Liver (tissue), 9 donors: ENCODE data around the gene INIP. TPM values are rescaled to one million over a fixed set of nuclear protein-coding genes. Genes with fewer than 3 reads are reported as not detected.

Experiments
- DNase-seq: peaks from one replicate; pipeline ENCODE4 v3.0.0-alpha.2; 2017; ENCODE audit warnings: low spot score
- H3K27ac ChIP-seq, 2 donors: one replicate each; pipeline ENCODE4 v1.7.0; 2013; ENCODE audit warnings: inconsistent platforms in 2 of 2, low read length in 2 of 2, control low read depth in 1 of 2, low read depth in 1 of 2, mild to moderate bottlenecking in 1 of 2
- H3K27me3 ChIP-seq, 4 donors: one replicate each; pipeline versions ENCODE4 v1.6.1 to v1.7.0; 2013; ENCODE audit warnings: low read length in 3 of 4, inconsistent platforms in 1 of 4, mild to moderate bottlenecking in 1 of 4, moderate library complexity in 1 of 4; ENCODE audit not compliant: control insufficient read depth in 4 of 4, insufficient read depth in 4 of 4
- H3K36me3 ChIP-seq, 4 donors: one replicate each; pipeline versions ENCODE4 v1.6.1 to v1.7.0; 2013; ENCODE audit warnings: low read length in 3 of 4, mild to moderate bottlenecking in 3 of 4, low read depth in 1 of 4, moderate library complexity in 1 of 4; ENCODE audit not compliant: control insufficient read depth in 4 of 4, insufficient read depth in 3 of 4
- H3K4me1 ChIP-seq, 4 donors: one replicate each; pipeline versions ENCODE4 v1.6.1 to v1.7.0; 2013; ENCODE audit warnings: low read length in 3 of 4, mild to moderate bottlenecking in 3 of 4, moderate library complexity in 1 of 4; ENCODE audit not compliant: control insufficient read depth in 4 of 4, insufficient read depth in 4 of 4
- H3K4me3 ChIP-seq, 3 donors: one replicate each; pipeline versions ENCODE4 v1.6.1 to v1.7.0; 2013; ENCODE audit warnings: low read length in 3 of 3, control low read depth in 1 of 3, low read depth in 1 of 3, mild to moderate bottlenecking in 1 of 3
- H3K9ac ChIP-seq, 2 donors: one replicate each; pipeline ENCODE4 v1.7.0; 2013; ENCODE audit warnings: low read length in 2 of 2, mild to moderate bottlenecking in 2 of 2, moderate library complexity in 2 of 2, control low read depth in 1 of 2, low read depth in 1 of 2
- H3K9me3 ChIP-seq, 4 donors: one replicate each; pipeline versions ENCODE4 v1.6.1 to v1.7.0; 2013; ENCODE audit warnings: low read length in 3 of 4; ENCODE audit not compliant: control insufficient read depth in 4 of 4
- EGR1 ChIP-seq, 2 donors: IDR thresholded peaks; 2 replicates each; pipeline ENCODE4 v1.6.1; 2016 to 2018; ENCODE audit warnings: antibody characterized with exemption in 2 of 2, low read depth in 2 of 2
- FOXA1 ChIP-seq: IDR thresholded peaks from 2 replicates; pipeline ENCODE4 v1.6.1; 2016; ENCODE audit warnings: antibody characterized with exemption
- FOXA2 ChIP-seq: IDR thresholded peaks from 2 replicates; pipeline ENCODE4 v1.6.1; 2016; ENCODE audit warnings: antibody characterized with exemption
- GABPA ChIP-seq, 2 donors: IDR thresholded peaks in 1 of 2; conservative IDR thresholded peaks in 1 of 2; 2 replicates each; pipeline ENCODE4 v1.6.1; 2016; ENCODE audit warnings: antibody characterized with exemption in 2 of 2, mild to moderate bottlenecking in 1 of 2, moderate library complexity in 1 of 2
- HNF4G ChIP-seq: IDR thresholded peaks from 2 replicates; pipeline ENCODE4 v1.6.1; 2016; ENCODE audit warnings: antibody characterized with exemption
- JUND ChIP-seq, 2 donors: IDR thresholded peaks; 2 replicates each; pipeline ENCODE4 v1.6.1; 2016; ENCODE audit warnings: antibody characterized with exemption in 2 of 2
- MAX ChIP-seq: IDR thresholded peaks from 2 replicates; pipeline ENCODE4 v1.6.1; 2016; ENCODE audit warnings: antibody characterized with exemption
- NR2F2 ChIP-seq: IDR thresholded peaks from 2 replicates; pipeline ENCODE4 v1.6.1; 2016; ENCODE audit warnings: antibody characterized with exemption
- RAD21 ChIP-seq, 2 donors: IDR thresholded peaks; 2 replicates each; pipeline ENCODE4 v1.6.1; 2016; ENCODE audit warnings: antibody characterized with exemption in 2 of 2, mild to moderate bottlenecking in 2 of 2
- RXRA ChIP-seq, 2 donors: IDR thresholded peaks; 2 replicates each; pipeline ENCODE4 v1.6.1; 2017 to 2018; ENCODE audit warnings: antibody characterized with exemption in 2 of 2, mild to moderate bottlenecking in 1 of 2
- TAF1 ChIP-seq: conservative IDR thresholded peaks from 2 replicates; pipeline ENCODE4 v1.6.1; 2016; ENCODE audit warnings: antibody characterized with exemption, mild to moderate bottlenecking
- YY1 ChIP-seq: IDR thresholded peaks from 2 replicates; pipeline ENCODE4 v1.6.1; 2016; ENCODE audit warnings: antibody characterized with exemption, mild to moderate bottlenecking
- ZBTB33 ChIP-seq: IDR thresholded peaks from 2 replicates; pipeline ENCODE4 v1.6.1; 2016; ENCODE audit warnings: antibody characterized with exemption
- WGBS: extraction: QIAGEN DNeasy Blood & Tissue Kit; methylation state at CpG from one replicate; pipeline ENCODE4 v1.1.7; 2013; 5-methylcytosine and 5-hydroxymethylcytosine counted together
- polyA plus RNA-seq, 2 donors: library from polyadenylated mRNA; stranded (reverse) in 1 of 2; unstranded in 1 of 2; fragments of 200-250 nt in 1 of 2; fragments of >200 nt in 1 of 2; fragmentation: Nextera tagmentation in 1 of 2; extraction: Ambion mirVana in 1 of 2; gene quantifications; one replicate each; pipeline versions ENCODE4 v1.2.1 to v1.2.3, GENCODE V29; 2013 to 2015
- total RNA-seq, 2 donors: library from RNA; depleted of rRNA; stranded (reverse); fragments of >200 nt; gene quantifications; one replicate each; pipeline ENCODE4 v1.2.3, GENCODE V29; 2014
- TF ChIP-seq, protein P1 (sequence below): IDR thresholded peaks from 2 replicates; pipeline ENCODE4 v1.6.1; 2016; ENCODE audit warnings: antibody characterized with exemption
- TF ChIP-seq, protein P2 (sequence below): fragments of 150-350 bp; IDR thresholded peaks from 2 replicates; pipeline ENCODE4 v1.5.1; 2017; ENCODE audit warnings: improper control_type of control experiment, low read depth, low read length; ENCODE audit not compliant: missing input control
- TF ChIP-seq, protein P3 (sequence below): IDR thresholded peaks from 2 replicates; pipeline ENCODE4 v1.6.1; 2016; ENCODE audit warnings: antibody characterized with exemption, mild to moderate bottlenecking
- donor health status: healthy.
- donor health status: healthy.
- donor health status: healthy.
- donor health status: healthy.
- donor health status: healthy.

INIP gene
- total and polyA plus RNA-seq, 4 donors: 6.2 to 13.3 (median 10.2) TPM

DNA sequence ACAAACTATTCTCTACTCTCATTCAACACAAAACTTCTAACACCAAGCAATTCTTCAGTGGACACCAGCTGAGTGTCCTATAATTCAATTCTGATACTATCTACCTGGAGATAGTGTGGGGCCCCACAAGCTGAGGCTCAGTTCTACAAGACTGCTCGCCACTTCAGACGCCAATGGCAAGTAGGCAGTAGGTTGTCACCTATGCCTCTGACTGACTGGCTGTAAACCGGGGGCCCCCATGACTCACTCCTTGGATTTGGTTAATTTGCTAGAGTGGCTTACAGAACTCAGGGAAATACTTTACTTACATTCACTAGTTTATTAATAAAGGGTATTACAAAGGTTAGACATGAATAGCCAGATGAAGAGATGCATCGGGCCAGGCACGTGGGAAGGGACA is 21.5 kb downstream of the INIP start:
- 98% methylated on average over 5 of the region's 5 CpGs for WGBS
- Histone ChIP-seq H3K4me3 (no peak overlapping the region), H3K27ac (no peak overlapping the region), H3K9me3 (no peaks in the 10 kb centered on the region), H3K36me3 (peaks cover 0 to 12% (median 5%) of the 10 kb centered on the region in 4 donors), H3K9ac (no peak overlapping the region), H3K27me3 (no peaks in the 10 kb centered on the region), H3K4me1 (no peaks in the 10 kb centered on the region)
- no peak for DNase-seq
- TF ChIP-seq, protein P1, sequence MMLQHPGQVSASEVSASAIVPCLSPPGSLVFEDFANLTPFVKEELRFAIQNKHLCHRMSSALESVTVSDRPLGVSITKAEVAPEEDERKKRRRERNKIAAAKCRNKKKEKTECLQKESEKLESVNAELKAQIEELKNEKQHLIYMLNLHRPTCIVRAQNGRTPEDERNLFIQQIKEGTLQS: no peak
- no peak for TF ChIP-seq EGR1 (IDR thresholded peaks at IDR 0.05; ENCODE audit: low read depth in 2 of 2)

DNA sequence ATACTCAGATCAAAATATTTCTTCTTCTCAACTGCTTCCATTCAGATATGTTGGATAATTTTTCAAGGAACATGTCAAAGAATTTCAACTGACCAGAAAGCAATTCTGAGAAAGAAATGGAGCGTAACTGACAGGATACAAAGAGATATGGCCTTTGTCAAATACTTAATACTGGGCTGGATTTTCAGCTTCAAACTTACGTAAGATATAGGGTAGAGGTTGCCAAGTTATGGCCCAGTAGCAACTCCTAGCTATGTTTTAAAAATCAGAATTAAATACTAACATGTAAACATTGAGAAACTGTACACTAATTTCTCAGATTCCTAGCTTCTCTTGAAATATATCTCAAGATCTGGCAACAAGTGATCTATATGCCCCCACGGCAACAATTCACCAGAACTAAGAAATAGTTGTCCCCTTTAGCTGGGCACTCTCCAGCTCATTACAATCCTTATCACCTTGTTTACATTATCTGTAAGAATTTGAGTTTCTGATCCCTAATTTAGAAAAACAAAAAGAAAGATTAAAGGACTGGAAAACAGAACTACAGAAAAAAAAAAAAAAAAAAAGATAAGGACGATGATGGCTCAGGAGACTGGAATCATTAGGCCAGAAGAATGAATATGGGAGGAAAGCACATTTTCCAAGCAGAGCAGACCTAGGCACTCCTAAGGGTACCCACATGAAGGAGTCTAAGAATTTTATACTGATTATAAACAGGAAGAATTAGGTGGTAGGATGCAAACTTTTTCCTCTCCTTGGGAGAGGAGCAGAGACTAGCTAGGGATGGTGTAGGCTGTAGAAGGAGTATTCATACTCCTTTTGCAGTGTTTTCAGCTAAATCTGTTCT is 23.0 kb downstream of the INIP start:
- no peaks in the 10 kb centered on the region for H3K9me3 ChIP-seq
- 87% methylated on average over 4 of the region's 4 CpGs for WGBS
- no peak overlapping the region for H3K9ac ChIP-seq
- H3K4me1 ChIP-seq: no peaks in the 10 kb centered on the region
- H3K27me3 ChIP-seq: no peaks in the 10 kb centered on the region
- DNase-seq: no peak
- H3K36me3 ChIP-seq: peaks cover 2 to 27% (median 10%) of the 10 kb centered on the region in 4 donors
- no peak overlapping the region for H3K4me3 ChIP-seq
- no peak overlapping the region for H3K27ac ChIP-seq
- TF ChIP-seq FOXA1 (no peak), NR2F2 (no peak), ZBTB33 (no peak), TAF1 (no peak), JUND (IDR thresholded peaks at IDR 0.05) (no peak), RXRA (IDR thresholded peaks at IDR 0.05) (no peak), HNF4G (no peak), MAX (no peak), YY1 (no peak), FOXA2 (no peak)
- TF ChIP-seq, protein P2, sequence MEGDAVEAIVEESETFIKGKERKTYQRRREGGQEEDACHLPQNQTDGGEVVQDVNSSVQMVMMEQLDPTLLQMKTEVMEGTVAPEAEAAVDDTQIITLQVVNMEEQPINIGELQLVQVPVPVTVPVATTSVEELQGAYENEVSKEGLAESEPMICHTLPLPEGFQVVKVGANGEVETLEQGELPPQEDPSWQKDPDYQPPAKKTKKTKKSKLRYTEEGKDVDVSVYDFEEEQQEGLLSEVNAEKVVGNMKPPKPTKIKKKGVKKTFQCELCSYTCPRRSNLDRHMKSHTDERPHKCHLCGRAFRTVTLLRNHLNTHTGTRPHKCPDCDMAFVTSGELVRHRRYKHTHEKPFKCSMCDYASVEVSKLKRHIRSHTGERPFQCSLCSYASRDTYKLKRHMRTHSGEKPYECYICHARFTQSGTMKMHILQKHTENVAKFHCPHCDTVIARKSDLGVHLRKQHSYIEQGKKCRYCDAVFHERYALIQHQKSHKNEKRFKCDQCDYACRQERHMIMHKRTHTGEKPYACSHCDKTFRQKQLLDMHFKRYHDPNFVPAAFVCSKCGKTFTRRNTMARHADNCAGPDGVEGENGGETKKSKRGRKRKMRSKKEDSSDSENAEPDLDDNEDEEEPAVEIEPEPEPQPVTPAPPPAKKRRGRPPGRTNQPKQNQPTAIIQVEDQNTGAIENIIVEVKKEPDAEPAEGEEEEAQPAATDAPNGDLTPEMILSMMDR: no peak

GRCh38 chr9:112689161-112689740 is 28.7 kb downstream of the INIP start:
- peaks cover 0 to 35% (median 14%) of the 10 kb centered on the region in 4 donors for H3K36me3 ChIP-seq
- DNase-seq: no peak
- TF ChIP-seq, protein P2: no peak
- TF ChIP-seq, protein P3, sequence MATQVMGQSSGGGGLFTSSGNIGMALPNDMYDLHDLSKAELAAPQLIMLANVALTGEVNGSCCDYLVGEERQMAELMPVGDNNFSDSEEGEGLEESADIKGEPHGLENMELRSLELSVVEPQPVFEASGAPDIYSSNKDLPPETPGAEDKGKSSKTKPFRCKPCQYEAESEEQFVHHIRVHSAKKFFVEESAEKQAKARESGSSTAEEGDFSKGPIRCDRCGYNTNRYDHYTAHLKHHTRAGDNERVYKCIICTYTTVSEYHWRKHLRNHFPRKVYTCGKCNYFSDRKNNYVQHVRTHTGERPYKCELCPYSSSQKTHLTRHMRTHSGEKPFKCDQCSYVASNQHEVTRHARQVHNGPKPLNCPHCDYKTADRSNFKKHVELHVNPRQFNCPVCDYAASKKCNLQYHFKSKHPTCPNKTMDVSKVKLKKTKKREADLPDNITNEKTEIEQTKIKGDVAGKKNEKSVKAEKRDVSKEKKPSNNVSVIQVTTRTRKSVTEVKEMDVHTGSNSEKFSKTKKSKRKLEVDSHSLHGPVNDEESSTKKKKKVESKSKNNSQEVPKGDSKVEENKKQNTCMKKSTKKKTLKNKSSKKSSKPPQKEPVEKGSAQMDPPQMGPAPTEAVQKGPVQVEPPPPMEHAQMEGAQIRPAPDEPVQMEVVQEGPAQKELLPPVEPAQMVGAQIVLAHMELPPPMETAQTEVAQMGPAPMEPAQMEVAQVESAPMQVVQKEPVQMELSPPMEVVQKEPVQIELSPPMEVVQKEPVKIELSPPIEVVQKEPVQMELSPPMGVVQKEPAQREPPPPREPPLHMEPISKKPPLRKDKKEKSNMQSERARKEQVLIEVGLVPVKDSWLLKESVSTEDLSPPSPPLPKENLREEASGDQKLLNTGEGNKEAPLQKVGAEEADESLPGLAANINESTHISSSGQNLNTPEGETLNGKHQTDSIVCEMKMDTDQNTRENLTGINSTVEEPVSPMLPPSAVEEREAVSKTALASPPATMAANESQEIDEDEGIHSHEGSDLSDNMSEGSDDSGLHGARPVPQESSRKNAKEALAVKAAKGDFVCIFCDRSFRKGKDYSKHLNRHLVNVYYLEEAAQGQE: no peak
- no peak for TF ChIP-seq GABPA (IDR thresholded peaks at IDR 0.05 in 1 of 2, conservative IDR thresholded peaks at IDR 0.05 in 1 of 2)
- TF ChIP-seq RXRA (IDR thresholded peaks at IDR 0.05): no peak
- TF ChIP-seq, protein P1: no peak
- TF ChIP-seq RAD21 (IDR thresholded peaks at IDR 0.05): no peak

More at GRCh38 chr9:112689161-112689740, 28.7 kb downstream of the INIP start:
- Histone ChIP-seq H3K9me3 (no peaks in the 10 kb centered on the region), H3K9ac (no peak overlapping the region), H3K27me3 (no peaks in the 10 kb centered on the region), H3K27ac (no peak overlapping the region), H3K4me1 (no peaks in the 10 kb centered on the region), H3K4me3 (no peak overlapping the region)
- WGBS: 95% methylated on average over 6 of the region's 6 CpGs
